GM23338 (cell line): ENCODE results near the gene DCTN1. TPM values are rescaled to one million over a fixed set of nuclear protein-coding genes. Genes with fewer than 3 reads are reported as not detected.
A peak's percentile ranks its signal among the peaks of the same experiment; 100 is the strongest.

ENCODE experiments used
- ATAC-seq: fragments of 200-7000 bp; cut with Tn5 transposase; 3 replicates; pipeline ENCODE4 v1.9.1; 2020
- DNase-seq: peaks from one replicate; pipeline ENCODE4 v3.0.0-alpha.2; 2015; ENCODE audit warnings: low spot score
- H2AFZ ChIP-seq: fragments of 200-600 bp; sonication (generic); 2 replicates; pipeline ENCODE4 v1.8.0; 2016; ENCODE audit warnings: antibody characterized with exemption, mild to moderate bottlenecking, moderate library complexity
- H3F3A ChIP-seq: fragments of 200-600 bp; sonication (generic); replicated peaks from 2 replicates; pipeline ENCODE4 v1.8.0; 2017; ENCODE audit warnings: antibody characterized with exemption, mixed run types, low read depth
- H3K27ac ChIP-seq: fragments of 200-600 bp; sonication (generic); 2 replicates; pipeline ENCODE4 v1.6.1; 2016; ENCODE audit warnings: low read depth
- H3K27me3 ChIP-seq: fragments of 200-600 bp; sonication (generic); 2 replicates; pipeline ENCODE4 v1.8.0; 2016; ENCODE audit warnings: mild to moderate bottlenecking, mixed run types, moderate library complexity; ENCODE audit not compliant: insufficient read depth
- H3K36me3 ChIP-seq: fragments of 200-600 bp; sonication (generic); 2 replicates; pipeline ENCODE4 v1.8.0; 2016; ENCODE audit warnings: mild to moderate bottlenecking; ENCODE audit not compliant: insufficient read depth
- H3K4me1 ChIP-seq: fragments of 200-600 bp; sonication (generic); 2 replicates; pipeline ENCODE4 v1.8.0; 2016; ENCODE audit warnings: mild to moderate bottlenecking, moderate library complexity; ENCODE audit not compliant: insufficient read depth
- H3K4me2 ChIP-seq: fragments of 200-600 bp; sonication (generic); 2 replicates; pipeline ENCODE4 v1.7.1; 2017; ENCODE audit warnings: mixed run types
- H3K4me3 ChIP-seq: fragments of 200-600 bp; sonication (generic); 2 replicates; pipeline ENCODE4 v1.6.1; 2016; ENCODE audit warnings: mixed run types
- H3K79me2 ChIP-seq: fragments of 200-600 bp; sonication (generic); replicated peaks from 2 replicates; pipeline ENCODE4 v1.8.0; 2017; ENCODE audit warnings: mild to moderate bottlenecking; ENCODE audit not compliant: insufficient read depth
- H3K9me2 ChIP-seq: fragments of 200-600 bp; sonication (generic); 2 replicates; pipeline ENCODE4 v1.8.0; 2017; ENCODE audit not compliant: insufficient read depth
- H4K20me1 ChIP-seq: fragments of 200-600 bp; sonication (generic); replicated peaks from 2 replicates; pipeline ENCODE4 v1.8.0; 2017; ENCODE audit warnings: mild to moderate bottlenecking; ENCODE audit not compliant: insufficient read depth
- H3K27ac Mint-ChIP-seq: 2 replicates; pipeline ENCODE4 v1.8.0; 2020; ENCODE audit warnings: inconsistent platforms, mild to moderate bottlenecking, moderate library complexity, mixed read lengths
- H3K27me3 Mint-ChIP-seq: 3 replicates; pipeline ENCODE4 v1.8.0; 2022; ENCODE audit warnings: low read depth, mild to moderate bottlenecking, moderate library complexity, mixed read lengths, inconsistent platforms; ENCODE audit not compliant: insufficient read depth, poor library complexity
- H3K36me3 Mint-ChIP-seq: 3 replicates; pipeline ENCODE4 v1.8.0; 2021; ENCODE audit warnings: low read depth, mild to moderate bottlenecking, inconsistent platforms, moderate library complexity, mixed read lengths
- H3K4me1 Mint-ChIP-seq: 3 replicates; pipeline ENCODE4 v1.8.0; 2020; ENCODE audit warnings: mild to moderate bottlenecking, inconsistent platforms, mixed read lengths
- H3K4me3 Mint-ChIP-seq: 3 replicates; pipeline ENCODE4 v1.8.0; 2021; ENCODE audit warnings: moderate library complexity, mild to moderate bottlenecking, inconsistent platforms, mixed read lengths
- H3K9me3 Mint-ChIP-seq: 3 replicates; pipeline ENCODE4 v1.8.0; 2020; ENCODE audit warnings: moderate library complexity, mild to moderate bottlenecking, inconsistent platforms, mixed read lengths
- CTCF ChIP-seq, 2 experiments: fragments of 200-600 bp in 1 of 2; sonication (generic) in 1 of 2; conservative IDR thresholded peaks; 2 replicates each; pipeline versions ENCODE4 v1.5.1 to v1.6.1; 2016 to 2017; ENCODE audit warnings: antibody characterized with exemption in 2 of 2, low read depth in 2 of 2, mild to moderate bottlenecking in 2 of 2, moderate library complexity in 1 of 2
- POLR2AphosphoS5 ChIP-seq: IDR thresholded peaks from 2 replicates; pipeline ENCODE4 v1.6.1; 2016; ENCODE audit warnings: antibody characterized with exemption, low read depth
- ZNF331 ChIP-seq: fragments of 250-450 bp; sonication (Bioruptor Pico); IDR thresholded peaks from 2 replicates; pipeline ENCODE4 v1.5.0; 2020; ENCODE audit warnings: low read depth, mild to moderate bottlenecking, moderate library complexity
- ZNF462 ChIP-seq: fragments of 250-450 bp; sonication (Bioruptor Pico); IDR thresholded peaks from 2 replicates; pipeline ENCODE4 v1.5.0; 2020; ENCODE audit warnings: mild to moderate bottlenecking, moderate library complexity
- polyA plus RNA-seq: library from polyadenylated mRNA; unstranded; fragments of >200 nt; fragmentation: Nextera tagmentation; extraction: Ambion mirVana; gene quantifications from 2 replicates; pipeline ENCODE4 v1.2.1, GENCODE V29; 2016
- total RNA-seq: library from RNA; depleted of rRNA; stranded (reverse); fragments of >200 nt; shearing (Covaris generic); gene quantifications from 2 replicates; pipeline ENCODE4 v1.2.3, GENCODE V29; 2014

DCTN1 gene
- total and polyA plus RNA-seq, 2 experiments from 2014 or later: 108 to 145 TPM

GRCh38 chr2:74416778-74417177 is 36.7 kb upstream of the DCTN1 start:
- no peak for DNase-seq
- H3F3A ChIP-seq: 0 out of 2 replicates have a peak, but pooled peaks cover 6% of the 10 kb centered on the region
- no peak for ATAC-seq
- H3K4me2 ChIP-seq: 0 out of 2 replicates have a peak overlapping the region, but pooled peaks have one; percentile 22
- no peak overlapping the region for H3K4me3 ChIP-seq
- Mint-ChIP-seq H3K36me3 (no peaks in the 10 kb centered on the region), H3K27ac (no peak overlapping the region), H3K27me3 (peaks cover 43% of the 10 kb centered on the region), H3K9me3 (no peaks in the 10 kb centered on the region), H3K4me3 (no peak overlapping the region), H3K4me1 (peaks cover 16% of the 10 kb centered on the region; the same call in 2 of the 3 replicates)
- peaks cover 16% of the 10 kb centered on the region for H3K4me1 ChIP-seq
- no peak overlapping the region for H3K27ac ChIP-seq
- no peaks in the 10 kb centered on the region for H4K20me1 ChIP-seq
- H3K79me2 ChIP-seq: no peaks in the 10 kb centered on the region
- no peaks in the 10 kb centered on the region for H3K9me2 ChIP-seq
- no peaks in the 10 kb centered on the region for H3K36me3 ChIP-seq
- H3K27me3 ChIP-seq: peaks cover 41% of the 10 kb centered on the region
- H2AFZ ChIP-seq: no peak overlapping the region
- TF ChIP-seq ZNF331 (no peak), ZNF462 (CRISPR knock-in tag) (no peak), CTCF (conservative IDR thresholded peaks at IDR 0.05; ENCODE audit: low read depth in 2 of 2) (peak in 1 of 2 experiments; percentile 17; a peak in 3 of 4 replicates), POLR2AphosphoS5 (no peak)
